Measurements from ENCODE around the gene GSTT4.

DNA sequence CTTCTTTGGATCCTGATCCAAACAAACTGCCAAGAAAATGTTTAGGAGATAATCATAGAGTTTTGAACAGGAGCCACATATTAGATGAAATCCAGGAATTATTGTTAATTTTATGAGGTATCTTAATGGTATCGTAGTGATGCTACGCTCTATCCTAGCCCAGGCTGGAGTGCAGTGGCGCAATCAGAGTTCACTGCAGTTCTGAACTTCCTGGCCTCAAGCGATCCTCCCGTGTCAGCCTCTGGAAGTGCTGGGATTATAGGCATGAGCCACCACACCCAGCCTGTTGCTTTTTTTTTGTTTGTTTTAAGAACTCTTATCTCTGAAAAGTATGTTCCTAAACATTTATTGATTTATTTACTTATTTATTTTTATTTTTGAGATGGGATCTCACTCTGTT, 2.4 kb downstream of the GSTT4 start:
- TF ChIP-seq, protein P1, sequence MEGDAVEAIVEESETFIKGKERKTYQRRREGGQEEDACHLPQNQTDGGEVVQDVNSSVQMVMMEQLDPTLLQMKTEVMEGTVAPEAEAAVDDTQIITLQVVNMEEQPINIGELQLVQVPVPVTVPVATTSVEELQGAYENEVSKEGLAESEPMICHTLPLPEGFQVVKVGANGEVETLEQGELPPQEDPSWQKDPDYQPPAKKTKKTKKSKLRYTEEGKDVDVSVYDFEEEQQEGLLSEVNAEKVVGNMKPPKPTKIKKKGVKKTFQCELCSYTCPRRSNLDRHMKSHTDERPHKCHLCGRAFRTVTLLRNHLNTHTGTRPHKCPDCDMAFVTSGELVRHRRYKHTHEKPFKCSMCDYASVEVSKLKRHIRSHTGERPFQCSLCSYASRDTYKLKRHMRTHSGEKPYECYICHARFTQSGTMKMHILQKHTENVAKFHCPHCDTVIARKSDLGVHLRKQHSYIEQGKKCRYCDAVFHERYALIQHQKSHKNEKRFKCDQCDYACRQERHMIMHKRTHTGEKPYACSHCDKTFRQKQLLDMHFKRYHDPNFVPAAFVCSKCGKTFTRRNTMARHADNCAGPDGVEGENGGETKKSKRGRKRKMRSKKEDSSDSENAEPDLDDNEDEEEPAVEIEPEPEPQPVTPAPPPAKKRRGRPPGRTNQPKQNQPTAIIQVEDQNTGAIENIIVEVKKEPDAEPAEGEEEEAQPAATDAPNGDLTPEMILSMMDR (IDR thresholded peaks at IDR 0.05) = no peak
- TF ChIP-seq POLR2A (IDR thresholded peaks at IDR 0.05) = no peak

All from body of pancreas (tissue), 4 donors.